ENCODE data around the gene FAM227B.
"Not testable (repeated sequence)": the region's sequence is repeated elsewhere in the genome, so short reads cannot be mapped to it uniquely, and the experiment has no call there.

The FAM227B gene

GRCh38 chr15:49521802-49522201 lies 98.8 kb downstream of the FAM227B start:
- FAIRE-seq (no peak), DNase-seq (ENCODE audit: insufficient read length, low spot score) (no peak)

GRCh38 chr15:49512739-49513138 lies 107.9 kb downstream of the FAM227B start:
- DNase-seq (ENCODE audit: insufficient read length, low spot score); FAIRE-seq: not testable (repeated sequence)

More at GRCh38 chr15:49521802-49522201, 98.8 kb downstream of the FAM227B start:
- TF ChIP-seq TAF1 (IDR thresholded peaks at IDR 0.05; ENCODE audit: low read depth, low read length) (no peak), POU2F2 (IDR thresholded peaks at IDR 0.05; ENCODE audit: low read depth, low read length) (no peak), POLR2AphosphoS5 (IDR thresholded peaks at IDR 0.05; ENCODE audit: low read depth, low read length) (no peak), SPI1 (IDR thresholded peaks at IDR 0.05; ENCODE audit: low read depth, low read length) (no peak), PAX5 (IDR thresholded peaks at IDR 0.05; ENCODE audit: insufficient read depth, low read length, severe bottlenecking) (no peak)

GRCh38 chr15:49507261-49507660 lies 113.4 kb downstream of the FAM227B start:
- FAIRE-seq (no peak), DNase-seq (ENCODE audit: insufficient read length, low spot score) (no peak)
- no peak for TF ChIP-seq PAX5 (IDR thresholded peaks at IDR 0.05; ENCODE audit: insufficient read depth, low read length, severe bottlenecking)
- no peak for TF ChIP-seq POLR2AphosphoS5 (IDR thresholded peaks at IDR 0.05; ENCODE audit: low read depth, low read length)
- no peak for TF ChIP-seq POU2F2 (IDR thresholded peaks at IDR 0.05; ENCODE audit: low read depth, low read length)

GRCh38 chr15:49506341-49506740 lies 114.3 kb downstream of the FAM227B start:
- TF ChIP-seq POLR2AphosphoS5 (IDR thresholded peaks at IDR 0.05; ENCODE audit: low read depth, low read length), result no peak
- no peak for TF ChIP-seq POU2F2 (IDR thresholded peaks at IDR 0.05; ENCODE audit: low read depth, low read length)
- TF ChIP-seq TAF1 (IDR thresholded peaks at IDR 0.05; ENCODE audit: low read depth, low read length), result no peak
- no peak for TF ChIP-seq POLR2A (IDR thresholded peaks at IDR 0.05; ENCODE audit: low read depth, low read length)
- TF ChIP-seq SPI1 (IDR thresholded peaks at IDR 0.05; ENCODE audit: low read depth, low read length), result no peak
- TF ChIP-seq PAX5 (IDR thresholded peaks at IDR 0.05; ENCODE audit: insufficient read depth, low read length, severe bottlenecking), result no peak
- no peak for FAIRE-seq
- no peak for DNase-seq (ENCODE audit: insufficient read length, low spot score)

- DNase-seq (ENCODE audit: insufficient read length, low spot score) (no peak), FAIRE-seq (no peak)
- TF ChIP-seq SPI1 (IDR thresholded peaks at IDR 0.05; ENCODE audit: low read depth, low read length) (no peak), TAF1 (IDR thresholded peaks at IDR 0.05; ENCODE audit: low read depth, low read length) (no peak), PAX5 (IDR thresholded peaks at IDR 0.05; ENCODE audit: insufficient read depth, low read length, severe bottlenecking) (no peak), POU2F2 (IDR thresholded peaks at IDR 0.05; ENCODE audit: low read depth, low read length) (no peak), POLR2AphosphoS5 (IDR thresholded peaks at IDR 0.05; ENCODE audit: low read depth, low read length) (no peak), POLR2A (IDR thresholded peaks at IDR 0.05; ENCODE audit: low read depth, low read length) (no peak)
Measured at GRCh38 chr15:49501586-49501985, 119.0 kb downstream of the FAM227B start.

- DNase-seq (ENCODE audit: insufficient read length, low spot score), result no peak
- TF ChIP-seq POLR2A (IDR thresholded peaks at IDR 0.05; ENCODE audit: low read depth, low read length) (no peak), SPI1 (IDR thresholded peaks at IDR 0.05; ENCODE audit: low read depth, low read length) (no peak), PAX5 (IDR thresholded peaks at IDR 0.05; ENCODE audit: insufficient read depth, low read length, severe bottlenecking) (no peak), TAF1 (IDR thresholded peaks at IDR 0.05; ENCODE audit: low read depth, low read length) (no peak), POLR2AphosphoS5 (IDR thresholded peaks at IDR 0.05; ENCODE audit: low read depth, low read length) (no peak), POU2F2 (IDR thresholded peaks at IDR 0.05; ENCODE audit: low read depth, low read length) (no peak)
- no peak for FAIRE-seq
Measured at GRCh38 chr15:49495993-49496753, 124.4 kb downstream of the FAM227B start.

- FAIRE-seq, result no peak
- TF ChIP-seq POLR2A (IDR thresholded peaks at IDR 0.05; ENCODE audit: low read depth, low read length), result no peak
- TF ChIP-seq TAF1 (IDR thresholded peaks at IDR 0.05; ENCODE audit: low read depth, low read length), result no peak
- no peak for TF ChIP-seq SPI1 (IDR thresholded peaks at IDR 0.05; ENCODE audit: low read depth, low read length)
- no peak for TF ChIP-seq PAX5 (IDR thresholded peaks at IDR 0.05; ENCODE audit: insufficient read depth, low read length, severe bottlenecking)
- TF ChIP-seq POU2F2 (IDR thresholded peaks at IDR 0.05; ENCODE audit: low read depth, low read length), result no peak
- no peak for TF ChIP-seq POLR2AphosphoS5 (IDR thresholded peaks at IDR 0.05; ENCODE audit: low read depth, low read length)
Measured at GRCh38 chr15:49494842-49495241, 125.8 kb downstream of the FAM227B start.

GRCh38 chr15:49492830-49493229 lies 127.8 kb downstream of the FAM227B start:
- no peak for TF ChIP-seq POLR2AphosphoS5 (IDR thresholded peaks at IDR 0.05; ENCODE audit: low read depth, low read length)
- TF ChIP-seq TAF1 (IDR thresholded peaks at IDR 0.05; ENCODE audit: low read depth, low read length), result no peak
- no peak for TF ChIP-seq SPI1 (IDR thresholded peaks at IDR 0.05; ENCODE audit: low read depth, low read length)
- no peak for TF ChIP-seq POU2F2 (IDR thresholded peaks at IDR 0.05; ENCODE audit: low read depth, low read length)
- TF ChIP-seq POLR2A (IDR thresholded peaks at IDR 0.05; ENCODE audit: low read depth, low read length), result no peak
- TF ChIP-seq PAX5 (IDR thresholded peaks at IDR 0.05; ENCODE audit: insufficient read depth, low read length, severe bottlenecking), result no peak
- DNase-seq (ENCODE audit: insufficient read length, low spot score), result no peak
- FAIRE-seq, result no peak

More at GRCh38 chr15:49494842-49495241, 125.8 kb downstream of the FAM227B start:
- DNase-seq (ENCODE audit: insufficient read length, low spot score), result no peak

- DNase-seq (ENCODE audit: insufficient read length, low spot score) (no peak), FAIRE-seq (no peak)
- no peak for TF ChIP-seq POU2F2 (IDR thresholded peaks at IDR 0.05; ENCODE audit: low read depth, low read length)
- no peak for TF ChIP-seq TAF1 (IDR thresholded peaks at IDR 0.05; ENCODE audit: low read depth, low read length)
- no peak for TF ChIP-seq SPI1 (IDR thresholded peaks at IDR 0.05; ENCODE audit: low read depth, low read length)
- TF ChIP-seq PAX5 (IDR thresholded peaks at IDR 0.05; ENCODE audit: insufficient read depth, low read length, severe bottlenecking), result no peak
- TF ChIP-seq POLR2AphosphoS5 (IDR thresholded peaks at IDR 0.05; ENCODE audit: low read depth, low read length), result no peak
- TF ChIP-seq POLR2A (IDR thresholded peaks at IDR 0.05; ENCODE audit: low read depth, low read length), result no peak
Measured at GRCh38 chr15:49492151-49492550, 128.5 kb downstream of the FAM227B start.

GRCh38 chr15:49490966-49491365 lies 129.7 kb downstream of the FAM227B start:
- no peak for FAIRE-seq
- no peak for DNase-seq (ENCODE audit: insufficient read length, low spot score)
- TF ChIP-seq TAF1 (IDR thresholded peaks at IDR 0.05; ENCODE audit: low read depth, low read length) (no peak), PAX5 (IDR thresholded peaks at IDR 0.05; ENCODE audit: insufficient read depth, low read length, severe bottlenecking) (no peak)

GRCh38 chr15:49485401-49485800 lies 135.2 kb downstream of the FAM227B start:
- not testable (repeated sequence) for DNase-seq (ENCODE audit: insufficient read length, low spot score); FAIRE-seq

GRCh38 chr15:49478982-49479381 lies 141.6 kb downstream of the FAM227B start:
- FAIRE-seq; DNase-seq (ENCODE audit: insufficient read length, low spot score): not testable (repeated sequence)

GRCh38 chr15:49478021-49478420 lies 142.6 kb downstream of the FAM227B start:
- not testable (repeated sequence) for DNase-seq (ENCODE audit: insufficient read length, low spot score); FAIRE-seq

All from GM12891 (cell line).